AG04450 (cell line): ENCODE data around the gene C1orf116. TPM values are rescaled to one million over a fixed set of nuclear protein-coding genes. Genes with fewer than 3 reads are reported as not detected.

ENCODE experiments used
- CTCF ChIA-PET: fragments of 300-600, 350-600 bp; formaldehyde crosslinking; extraction: SDS; loops from one replicate; lab custom pipeline; 2022; ENCODE audit warnings: antibody characterized with exemption, inconsistent platforms; lab: Charles Lee
- POLR2A ChIA-PET: fragments of 350-600 bp; formaldehyde crosslinking; extraction: SDS; loops from one replicate; lab custom pipeline; 2021; ENCODE audit warnings: antibody characterized with exemption, inconsistent platforms; lab: Yijun Ruan, JAX
- DNase-seq: peaks from one replicate; pipeline ENCODE4 v3.0.0-alpha.2; 2011; ENCODE audit warnings: low read depth, low spot score
- H3K27ac ChIP-seq: one replicate; pipeline ENCODE4 v1.5.1; 2012; ENCODE audit warnings: low read depth, low read length, control low read depth
- H3K27me3 ChIP-seq: one replicate; pipeline ENCODE4 v1.6.0; 2012; ENCODE audit warnings: low read length; ENCODE audit not compliant: control insufficient read depth, insufficient read depth
- H3K4me3 ChIP-seq: 2 replicates; pipeline ENCODE4 v1.5.1; 2011; ENCODE audit warnings: mild to moderate bottlenecking, low read depth, low read length, control low read depth
- H3K9me3 ChIP-seq: 2 replicates; pipeline ENCODE4 v1.5.1; 2012; ENCODE audit warnings: low read length; ENCODE audit not compliant: control insufficient read depth, insufficient read depth
- polyA plus RNA-seq: library from polyadenylated mRNA; depleted of rRNA; stranded (reverse); fragments of >200 nt; gene quantifications from 2 replicates; pipeline ENCODE4 v1.2.3, GENCODE V29; 2011
- TF ChIP-seq, protein P1 (sequence below): IDR thresholded peaks from 2 replicates; pipeline ENCODE4 v1.5.1; 2011; ENCODE audit warnings: low read depth, low read length, control low read depth, inconsistent platforms

The C1orf116 gene
- polyA plus RNA-seq, 1 experiment, result not detected

- H3K27me3 ChIP-seq, result no peaks in the 10 kb centered on the region
- H3K4me3 ChIP-seq, result no peak overlapping the region
- ChIA-PET CTCF (no interaction called here), POLR2A (no interaction called here)
- no peaks in the 10 kb centered on the region for H3K9me3 ChIP-seq
- TF ChIP-seq, protein P1, sequence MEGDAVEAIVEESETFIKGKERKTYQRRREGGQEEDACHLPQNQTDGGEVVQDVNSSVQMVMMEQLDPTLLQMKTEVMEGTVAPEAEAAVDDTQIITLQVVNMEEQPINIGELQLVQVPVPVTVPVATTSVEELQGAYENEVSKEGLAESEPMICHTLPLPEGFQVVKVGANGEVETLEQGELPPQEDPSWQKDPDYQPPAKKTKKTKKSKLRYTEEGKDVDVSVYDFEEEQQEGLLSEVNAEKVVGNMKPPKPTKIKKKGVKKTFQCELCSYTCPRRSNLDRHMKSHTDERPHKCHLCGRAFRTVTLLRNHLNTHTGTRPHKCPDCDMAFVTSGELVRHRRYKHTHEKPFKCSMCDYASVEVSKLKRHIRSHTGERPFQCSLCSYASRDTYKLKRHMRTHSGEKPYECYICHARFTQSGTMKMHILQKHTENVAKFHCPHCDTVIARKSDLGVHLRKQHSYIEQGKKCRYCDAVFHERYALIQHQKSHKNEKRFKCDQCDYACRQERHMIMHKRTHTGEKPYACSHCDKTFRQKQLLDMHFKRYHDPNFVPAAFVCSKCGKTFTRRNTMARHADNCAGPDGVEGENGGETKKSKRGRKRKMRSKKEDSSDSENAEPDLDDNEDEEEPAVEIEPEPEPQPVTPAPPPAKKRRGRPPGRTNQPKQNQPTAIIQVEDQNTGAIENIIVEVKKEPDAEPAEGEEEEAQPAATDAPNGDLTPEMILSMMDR, result no peak
- H3K27ac ChIP-seq, result no peak overlapping the region
- no peak for DNase-seq
These were observed 35.1 kb upstream of the C1orf116 start for GRCh38 chr1:207067665-207068064.

- no peaks in the 10 kb centered on the region for H3K27me3 ChIP-seq
- CTCF ChIA-PET, result no interaction called here
- TF ChIP-seq, protein P1, result no peak
- no peak for DNase-seq
- no peaks in the 10 kb centered on the region for H3K9me3 ChIP-seq
- POLR2A ChIA-PET, result no interaction called here
- no peak overlapping the region for H3K27ac ChIP-seq
- no peak overlapping the region for H3K4me3 ChIP-seq
These were observed 34.6 kb upstream of the C1orf116 start for GRCh38 chr1:207067185-207067584.

- Histone ChIP-seq H3K4me3 (no peak overlapping the region), H3K9me3 (no peaks in the 10 kb centered on the region), H3K27me3 (no peaks in the 10 kb centered on the region), H3K27ac (no peak overlapping the region)
- TF ChIP-seq, protein P1, result no peak
- POLR2A ChIA-PET, result no interaction called here
- CTCF ChIA-PET, result no interaction called here
- no peak for DNase-seq
These were observed 32.0 kb upstream of the C1orf116 start for GRCh38 chr1:207064561-207064960.

GRCh38 chr1:207063014-207063413 is 30.5 kb upstream of the C1orf116 start:
- peaks cover 2% of the 10 kb centered on the region for H3K27me3 ChIP-seq
- POLR2A ChIA-PET, result no interaction called here
- H3K9me3 ChIP-seq, result no peaks in the 10 kb centered on the region
- TF ChIP-seq, protein P1, result no peak
- no peak overlapping the region for H3K4me3 ChIP-seq
- CTCF ChIA-PET, result no interaction called here
- no peak for DNase-seq
- no peak overlapping the region for H3K27ac ChIP-seq

DNA sequence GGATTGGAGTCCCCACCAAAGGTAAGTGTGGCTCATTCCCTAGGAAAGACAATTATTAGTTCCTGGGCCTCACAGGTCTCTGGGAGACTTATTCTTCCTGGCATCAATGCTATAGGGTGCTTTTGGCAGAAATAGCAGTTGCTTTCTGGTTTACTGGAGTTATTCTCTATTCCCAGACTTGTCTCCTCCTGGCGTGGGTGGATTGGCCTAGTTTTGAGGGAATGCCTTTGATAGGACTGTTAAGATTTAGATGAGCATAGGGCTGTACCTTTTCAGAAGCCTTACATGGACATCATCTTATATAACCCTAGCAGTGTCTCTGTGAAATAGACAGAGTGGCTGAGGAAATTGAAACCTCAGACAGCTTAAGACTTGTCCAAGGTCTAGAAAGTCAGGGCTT is 29.5 kb upstream of the C1orf116 start:
- H3K27me3 ChIP-seq, result peaks cover 2% of the 10 kb centered on the region
- TF ChIP-seq, protein P1, result no peak
- H3K27ac ChIP-seq, result no peak overlapping the region
- ChIA-PET CTCF (interaction anchor here (1.0 to 1.6 kb wide), 2 partner anchors 12 to 17 kb away, joined by 3 to 6 read pairs; no protein-coding TSS in a partner anchor), POLR2A (no interaction called here)
- no peaks in the 10 kb centered on the region for H3K9me3 ChIP-seq
- H3K4me3 ChIP-seq, result no peak overlapping the region
- no peak for DNase-seq
